Body of pancreas (tissue), 4 donors: ENCODE measurements around the gene GSS. TPM values are rescaled to one million over a fixed set of nuclear protein-coding genes. Genes with fewer than 3 reads are reported as not detected.
"Not testable (repeated sequence)": the region's sequence is repeated elsewhere in the genome, so short reads cannot be mapped to it uniquely, and the experiment has no call there.

Source experiments
- ATAC-seq: fragments of 150-250 bp; one replicate; pipeline ENCODE4 v1.9.1; 2016
- DNase-seq, 4 donors: peaks; one replicate each; pipeline ENCODE4 v3.0.0-alpha.2; 2019
- H3K27ac ChIP-seq, 4 donors: fragments of 200-600 bp; sonication (generic); 1 replicate in 3 of 4; 2 replicates in 1 of 4; pipeline versions ENCODE4 v1.5.1 to v1.6.1; 2016 to 2019; ENCODE audit warnings: mild to moderate bottlenecking in 1 of 4, mixed read lengths in 1 of 4, moderate library complexity in 1 of 4
- H3K27me3 ChIP-seq, 2 donors: fragments of 200-600 bp; sonication (generic); one replicate each; pipeline ENCODE4 v1.6.0; 2016; ENCODE audit warnings: mild to moderate bottlenecking in 1 of 2
- H3K36me3 ChIP-seq, 2 donors: fragments of 200-600 bp; sonication (generic); replicated peaks in 1 of 2; 2 replicates each; pipeline ENCODE4 v1.5.1; 2016; ENCODE audit warnings: low read depth in 2 of 2; ENCODE audit not compliant: insufficient read depth in 1 of 2
- H3K4me1 ChIP-seq: fragments of 200-600 bp; sonication (generic); one replicate; pipeline ENCODE4 v1.6.0; 2016
- H3K4me3 ChIP-seq, 2 donors: fragments of 200-600 bp; sonication (generic); 1 replicate in 1 of 2; 2 replicates in 1 of 2; pipeline ENCODE4 v1.5.1; 2016 to 2019
- H3K9me3 ChIP-seq, 3 donors: fragments of 200-600 bp; sonication (generic); 1 replicate in 2 of 3; 2 replicates in 1 of 3; pipeline ENCODE4 v1.5.1; 2016
- POLR2A ChIP-seq, 3 donors: fragments of 450-650 bp; IDR thresholded peaks; one replicate each; pipeline ENCODE4 v1.6.1; 2016; ENCODE audit warnings: antibody characterized with exemption in 3 of 3, mild to moderate bottlenecking in 2 of 3
- WGBS, 2 donors: methylation state at CpG; one replicate each; pipeline ENCODE4 v1.1.5; 2017; 5-methylcytosine and 5-hydroxymethylcytosine counted together
- intact Hi-C: fragments of 100-400 bp; cut with DNase I; formaldehyde crosslinking; loops from one replicate; pipeline ENCODE4 v1.15.1; 2023
- total RNA-seq, 2 donors: library from RNA; depleted of rRNA; stranded (reverse); fragments of >200 nt; gene quantifications; one replicate each; pipeline ENCODE4 v1.1.0, GENCODE V29; 2016
- TF ChIP-seq, protein P1 (sequence below), 7 experiments: fragments of 450-650 bp in 4 of 7; fragments of 200-600 bp in 3 of 7; sonication (generic) in 3 of 7; IDR thresholded peaks; one replicate each; pipeline ENCODE4 v1.5.1; 2016 to 2019; ENCODE audit warnings: antibody characterized with exemption in 7 of 7

Gene GSS
- total RNA-seq, 2 donors from 2014 or later = 24.6 to 33.0 TPM

GRCh38 chr20:34904202-34904621 lies 51.4 kb downstream of the GSS start:
- TF ChIP-seq, protein P1, sequence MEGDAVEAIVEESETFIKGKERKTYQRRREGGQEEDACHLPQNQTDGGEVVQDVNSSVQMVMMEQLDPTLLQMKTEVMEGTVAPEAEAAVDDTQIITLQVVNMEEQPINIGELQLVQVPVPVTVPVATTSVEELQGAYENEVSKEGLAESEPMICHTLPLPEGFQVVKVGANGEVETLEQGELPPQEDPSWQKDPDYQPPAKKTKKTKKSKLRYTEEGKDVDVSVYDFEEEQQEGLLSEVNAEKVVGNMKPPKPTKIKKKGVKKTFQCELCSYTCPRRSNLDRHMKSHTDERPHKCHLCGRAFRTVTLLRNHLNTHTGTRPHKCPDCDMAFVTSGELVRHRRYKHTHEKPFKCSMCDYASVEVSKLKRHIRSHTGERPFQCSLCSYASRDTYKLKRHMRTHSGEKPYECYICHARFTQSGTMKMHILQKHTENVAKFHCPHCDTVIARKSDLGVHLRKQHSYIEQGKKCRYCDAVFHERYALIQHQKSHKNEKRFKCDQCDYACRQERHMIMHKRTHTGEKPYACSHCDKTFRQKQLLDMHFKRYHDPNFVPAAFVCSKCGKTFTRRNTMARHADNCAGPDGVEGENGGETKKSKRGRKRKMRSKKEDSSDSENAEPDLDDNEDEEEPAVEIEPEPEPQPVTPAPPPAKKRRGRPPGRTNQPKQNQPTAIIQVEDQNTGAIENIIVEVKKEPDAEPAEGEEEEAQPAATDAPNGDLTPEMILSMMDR (IDR thresholded peaks at IDR 0.05) = no peak
- TF ChIP-seq POLR2A (IDR thresholded peaks at IDR 0.05) = no peak
- Histone ChIP-seq H3K36me3 (no peaks in the 10 kb centered on the region), H3K9me3 (no peaks in the 10 kb centered on the region), H3K4me3 (no peak overlapping the region), H3K4me1 (peaks cover 17% of the 10 kb centered on the region), H3K27ac (no peak overlapping the region), H3K27me3 (no peaks in the 10 kb centered on the region)
- WGBS, 2 donors = 32 to 40% methylated on average over 3 of the region's 3 CpGs
- ATAC-seq = no peak
- intact Hi-C loops = no loop called here
- DNase-seq = no peak

DNA sequence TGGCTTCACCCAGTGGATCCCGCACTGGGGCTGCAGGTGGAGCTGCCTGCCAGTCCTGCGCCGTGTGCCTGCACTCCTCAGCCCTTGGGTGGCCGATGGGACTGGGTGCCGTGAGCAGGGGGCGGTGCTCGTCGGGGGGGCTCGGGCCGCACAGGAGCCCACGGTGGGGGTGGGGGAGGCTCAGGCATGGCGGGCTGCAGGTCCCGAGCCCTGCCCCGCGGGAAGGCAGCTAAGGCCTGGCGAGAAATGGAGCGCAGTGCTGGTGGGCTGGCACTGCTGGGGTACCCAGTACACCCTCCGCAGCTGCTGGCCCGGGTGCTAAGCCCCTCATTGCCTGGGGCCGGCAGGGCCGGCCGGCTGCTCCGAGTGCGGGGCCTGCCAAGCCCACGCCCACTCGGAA lies 56.9 kb downstream of the GSS start:
- H3K9me3 ChIP-seq, H3K27ac ChIP-seq, intact Hi-C loops, ATAC-seq, H3K4me3 ChIP-seq, DNase-seq, H3K27me3 ChIP-seq, H3K36me3 ChIP-seq: not testable (repeated sequence)
- WGBS, 2 donors = 90% methylated on average over 2 of the region's 26 CpGs; no CpG with 5 or more reads in 1 of the 2 donors
- H3K4me1 ChIP-seq = peaks cover 11% of the 10 kb centered on the region

- H3K36me3 ChIP-seq, ATAC-seq, intact Hi-C loops, DNase-seq, H3K4me3 ChIP-seq, H3K27me3 ChIP-seq, H3K9me3 ChIP-seq, H3K27ac ChIP-seq: not testable (repeated sequence)
- H3K4me1 ChIP-seq = peaks cover 11% of the 10 kb centered on the region
- WGBS, 2 donors = 60 to 96% methylated on average over 2 to 3 of the region's 3 CpGs
These were observed 57.5 kb downstream of the GSS start for GRCh38 chr20:34898129-34898528.

GRCh38 chr20:34896086-34896621 lies 59.5 kb downstream of the GSS start:
- 12 to 13% methylated on average over 1 of the region's 1 CpG for WGBS, 2 donors

DNA sequence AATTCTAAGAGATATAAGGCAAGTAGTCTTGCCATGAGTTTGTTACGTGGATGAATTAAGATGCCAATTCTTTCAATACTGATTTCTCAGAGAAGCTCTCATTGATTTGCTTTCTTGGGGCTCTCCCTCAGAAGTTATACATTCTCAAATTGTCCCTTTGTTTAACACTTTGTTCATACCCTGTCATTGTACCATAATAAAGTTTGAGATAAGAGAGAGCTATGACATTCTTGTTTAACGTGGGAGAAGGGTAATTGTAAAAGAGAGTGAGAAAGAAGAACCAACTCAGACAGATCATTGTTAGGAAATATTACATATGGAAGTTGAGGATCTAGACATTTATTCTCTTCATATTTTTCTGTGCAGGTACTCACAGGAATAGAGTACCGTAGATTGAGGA lies 60.1 kb downstream of the GSS start:
- WGBS, 2 donors = 68 to 70% methylated on average over 3 of the region's 3 CpGs
- intact Hi-C loops = no loop called here
- Histone ChIP-seq H3K27me3 (no peaks in the 10 kb centered on the region), H3K27ac (no peak overlapping the region), H3K9me3 (no peaks in the 10 kb centered on the region), H3K4me1 (peaks cover 11% of the 10 kb centered on the region), H3K4me3 (no peak overlapping the region), H3K36me3 (no peaks in the 10 kb centered on the region)
- no peak for ATAC-seq
- no peak for DNase-seq
- TF ChIP-seq, protein P1 (IDR thresholded peaks at IDR 0.05) = no peak
- no peak for TF ChIP-seq POLR2A (IDR thresholded peaks at IDR 0.05)

More at GRCh38 chr20:34896086-34896621, 59.5 kb downstream of the GSS start:
- Histone ChIP-seq H3K4me1 (peaks cover 11% of the 10 kb centered on the region), H3K27ac (no peak overlapping the region), H3K36me3 (no peaks in the 10 kb centered on the region), H3K9me3 (no peaks in the 10 kb centered on the region), H3K27me3 (no peaks in the 10 kb centered on the region), H3K4me3 (no peak overlapping the region)
- ATAC-seq (no peak), DNase-seq (no peak)
- intact Hi-C loops = no loop called here
- TF ChIP-seq, protein P1 (IDR thresholded peaks at IDR 0.05) = no peak
- TF ChIP-seq POLR2A (IDR thresholded peaks at IDR 0.05) = no peak

DNA sequence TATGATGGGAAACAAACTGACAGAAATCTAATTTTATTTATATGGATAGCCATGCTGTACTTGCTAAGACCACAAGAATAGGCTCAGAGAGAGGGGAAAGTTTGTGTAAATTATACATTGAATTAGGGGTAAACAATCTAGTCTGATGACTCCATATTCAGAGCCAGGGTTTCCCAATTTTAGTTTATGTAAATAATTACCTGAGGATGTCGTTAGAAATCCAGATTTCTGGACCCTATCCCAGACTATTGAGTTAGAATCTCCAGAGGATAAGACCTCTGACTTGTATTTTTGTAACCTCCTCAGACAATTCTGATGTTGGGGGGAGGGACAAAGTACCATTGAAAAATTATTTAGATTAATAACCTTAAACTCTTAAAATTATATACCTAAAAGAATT lies 60.9 kb downstream of the GSS start:
- WGBS, 2 donors = 7% methylated on average over 1 of the region's 1 CpG

More for the DNA sequence above, 60.9 kb downstream of the GSS start:
- DNase-seq (no peak), ATAC-seq (no peak)
- no peak overlapping the region for H3K27ac ChIP-seq
- H3K4me1 ChIP-seq = peaks cover 11% of the 10 kb centered on the region
- no peaks in the 10 kb centered on the region for H3K36me3 ChIP-seq
- H3K9me3 ChIP-seq = no peaks in the 10 kb centered on the region
- TF ChIP-seq, protein P1 (IDR thresholded peaks at IDR 0.05) = no peak
- TF ChIP-seq POLR2A (IDR thresholded peaks at IDR 0.05) = no peak
- no peaks in the 10 kb centered on the region for H3K27me3 ChIP-seq
- intact Hi-C loops = no loop called here
- no peak overlapping the region for H3K4me3 ChIP-seq
